Stromal cell of bone marrow (primary cell): Measurements from ENCODE around the gene FAM117A.

Experiments
- DNase-seq: peaks from one replicate; pipeline ENCODE4 v3.0.0-alpha.2; 2012; ENCODE audit warnings: low read depth

Gene FAM117A, protein sequence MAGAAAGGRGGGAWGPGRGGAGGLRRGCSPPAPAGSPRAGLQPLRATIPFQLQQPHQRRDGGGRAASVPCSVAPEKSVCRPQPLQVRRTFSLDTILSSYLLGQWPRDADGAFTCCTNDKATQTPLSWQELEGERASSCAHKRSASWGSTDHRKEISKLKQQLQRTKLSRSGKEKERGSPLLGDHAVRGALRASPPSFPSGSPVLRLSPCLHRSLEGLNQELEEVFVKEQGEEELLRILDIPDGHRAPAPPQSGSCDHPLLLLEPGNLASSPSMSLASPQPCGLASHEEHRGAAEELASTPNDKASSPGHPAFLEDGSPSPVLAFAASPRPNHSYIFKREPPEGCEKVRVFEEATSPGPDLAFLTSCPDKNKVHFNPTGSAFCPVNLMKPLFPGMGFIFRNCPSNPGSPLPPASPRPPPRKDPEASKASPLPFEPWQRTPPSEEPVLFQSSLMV

DNA sequence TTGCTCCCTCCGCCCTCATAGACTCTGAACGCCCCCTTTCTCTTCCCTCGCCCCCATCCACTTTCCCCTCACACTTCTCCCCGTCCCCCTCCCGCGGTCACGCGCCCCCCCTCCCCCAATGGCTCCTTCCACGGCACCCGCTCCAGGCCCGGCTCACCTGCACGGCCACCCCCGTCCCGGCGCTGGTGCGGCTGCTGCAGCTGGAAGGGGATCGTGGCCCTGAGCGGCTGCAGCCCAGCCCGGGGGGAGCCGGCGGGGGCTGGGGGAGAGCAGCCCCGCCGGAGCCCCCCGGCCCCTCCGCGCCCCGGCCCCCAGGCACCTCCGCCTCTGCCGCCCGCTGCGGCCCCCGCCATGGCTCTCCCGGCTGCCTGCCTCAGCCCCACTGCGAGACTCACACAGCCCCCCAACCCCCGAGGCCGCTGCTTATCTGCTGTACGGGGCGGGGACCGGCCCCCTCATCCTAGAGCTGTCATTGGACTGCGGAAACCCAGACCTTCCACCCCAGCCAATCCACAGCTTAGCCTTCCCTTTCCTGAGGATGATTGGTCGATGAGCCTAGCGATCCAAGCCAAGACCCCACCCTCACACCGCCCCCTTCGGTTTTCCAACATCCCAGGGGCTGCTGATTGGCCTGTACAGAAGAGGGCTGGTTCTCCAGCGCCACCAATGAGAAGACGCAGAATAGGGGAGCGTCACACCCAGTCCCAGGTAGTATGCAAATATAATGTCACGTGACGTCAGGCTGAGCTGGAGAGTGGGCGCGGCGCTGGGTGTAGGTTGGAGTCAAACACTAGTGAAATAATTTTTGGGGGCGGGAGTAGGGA lies at the start of gene FAM117A:
Gene FAM117A (minus strand): TSS at position 397 of the 824 bp plus-strand sequence. CDS start 44 bp downstream, at position 353.
- DNase-seq, result peak; percentile 98

DNA sequence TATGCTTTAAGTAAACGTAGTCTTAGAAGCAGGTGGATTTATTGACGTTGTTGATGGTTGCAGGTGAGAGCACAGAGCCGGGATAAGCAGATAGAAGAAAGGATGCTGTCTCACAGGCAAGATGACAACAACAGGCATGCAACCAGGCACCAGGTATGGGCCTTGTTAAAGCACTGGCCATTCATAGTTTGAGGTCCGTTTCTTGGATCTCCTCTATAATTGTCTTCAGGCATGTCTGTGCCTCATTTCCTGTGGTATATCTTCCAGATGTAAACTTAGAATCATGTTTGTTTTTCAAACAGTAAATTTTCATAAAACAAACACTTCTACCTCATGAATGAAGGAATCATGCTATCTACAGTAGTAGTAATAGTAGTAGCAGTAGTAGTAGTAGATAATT lies 45.1 kb upstream of the FAM117A start:
- no peak for DNase-seq

DNA sequence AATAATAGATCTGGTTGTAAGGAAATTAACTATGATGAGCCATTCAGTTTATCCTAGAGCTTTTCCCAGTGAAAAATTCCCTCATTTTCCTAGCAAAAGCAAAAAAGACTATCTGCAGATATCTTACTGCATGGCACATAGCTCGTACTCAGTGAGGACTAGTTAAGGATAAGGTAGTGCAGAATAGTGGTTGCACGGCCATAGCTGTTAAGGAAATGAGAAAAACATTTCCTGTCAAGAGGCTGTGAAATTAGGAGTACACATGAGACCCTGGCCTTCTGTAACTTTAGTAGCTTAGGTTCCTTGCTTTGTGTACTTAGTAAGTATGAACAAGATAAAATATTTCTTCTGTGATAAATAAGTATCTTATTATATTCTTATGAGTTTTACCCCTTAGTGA lies 34.8 kb upstream of the FAM117A start:
- DNase-seq, result no peak

DNA sequence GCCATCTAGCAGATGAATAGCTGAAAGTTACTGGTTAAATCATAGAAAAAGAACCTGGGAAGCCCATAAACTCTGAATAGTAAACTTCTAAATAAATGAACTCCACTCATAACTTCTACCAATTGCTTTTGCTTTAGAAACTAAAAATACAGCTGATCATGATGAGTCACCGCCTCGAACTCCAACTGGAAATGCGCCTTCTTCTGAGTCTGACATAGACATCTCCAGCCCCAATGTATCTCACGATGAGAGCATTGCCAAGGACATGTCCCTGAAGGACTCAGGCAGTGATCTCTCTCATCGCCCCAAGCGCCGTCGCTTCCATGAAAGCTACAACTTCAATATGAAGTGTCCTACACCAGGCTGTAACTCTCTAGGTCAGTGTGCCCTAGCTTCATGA lies 34.3 kb upstream of the FAM117A start:
- no peak for DNase-seq

DNA sequence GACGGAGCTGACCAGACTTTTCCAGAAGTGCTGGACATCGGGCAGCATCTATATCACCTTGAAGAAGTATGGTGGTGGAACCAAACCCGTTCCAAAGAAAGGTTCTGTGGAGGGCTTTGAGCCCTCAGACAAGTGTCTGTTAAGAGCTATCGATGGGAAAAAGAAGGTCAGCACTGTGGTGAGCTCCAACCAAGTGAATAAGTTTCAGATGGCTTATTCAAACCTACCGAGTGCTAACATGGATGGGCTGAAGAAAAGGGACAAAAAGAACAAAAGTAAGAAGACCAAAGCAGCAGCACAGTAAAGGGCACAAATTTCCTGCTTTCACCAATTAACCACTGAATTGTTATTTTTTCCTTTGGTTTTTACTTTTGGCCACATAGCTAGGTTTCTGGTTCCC lies 31.4 kb upstream of the FAM117A start:
- no peak for DNase-seq

DNA sequence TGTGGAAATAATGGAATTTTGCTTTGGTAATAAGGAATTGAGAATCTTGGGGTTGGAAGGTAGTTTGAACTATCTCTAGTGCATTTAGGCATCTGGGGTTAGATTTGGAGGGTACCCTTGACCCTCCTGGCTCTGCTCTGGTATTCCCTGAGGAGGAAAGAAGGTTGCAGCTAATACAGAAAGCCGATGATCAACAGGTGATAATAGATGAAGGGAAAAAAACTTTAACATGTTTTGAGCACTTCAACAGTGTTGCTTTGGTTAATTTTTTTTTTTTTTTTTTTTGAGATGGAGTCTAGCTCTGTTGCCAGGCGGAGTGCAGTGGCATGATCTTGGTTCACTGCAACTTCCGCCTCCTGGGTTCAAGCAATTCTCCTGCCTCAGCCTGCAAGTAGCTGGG lies 29.4 kb upstream of the FAM117A start:
- no peak for DNase-seq

DNA sequence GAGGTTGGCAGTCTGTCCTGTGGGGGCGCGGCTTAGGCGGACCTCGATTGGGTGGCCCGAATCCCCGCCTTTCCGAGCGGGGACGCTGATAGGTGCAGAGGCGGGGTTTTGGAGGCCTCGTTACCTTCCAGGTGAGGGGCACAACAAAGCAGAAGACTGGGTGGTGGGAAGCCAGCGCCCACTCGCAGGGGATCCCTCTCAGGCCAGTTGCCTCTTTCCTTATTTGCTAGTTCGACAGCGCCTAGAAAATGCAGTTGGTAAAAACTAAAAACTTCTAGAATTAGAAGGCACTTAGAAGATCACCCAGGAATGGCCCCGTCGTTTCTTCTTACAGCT lies 25.3 kb upstream of the FAM117A start:
- DNase-seq, result no peak

DNA sequence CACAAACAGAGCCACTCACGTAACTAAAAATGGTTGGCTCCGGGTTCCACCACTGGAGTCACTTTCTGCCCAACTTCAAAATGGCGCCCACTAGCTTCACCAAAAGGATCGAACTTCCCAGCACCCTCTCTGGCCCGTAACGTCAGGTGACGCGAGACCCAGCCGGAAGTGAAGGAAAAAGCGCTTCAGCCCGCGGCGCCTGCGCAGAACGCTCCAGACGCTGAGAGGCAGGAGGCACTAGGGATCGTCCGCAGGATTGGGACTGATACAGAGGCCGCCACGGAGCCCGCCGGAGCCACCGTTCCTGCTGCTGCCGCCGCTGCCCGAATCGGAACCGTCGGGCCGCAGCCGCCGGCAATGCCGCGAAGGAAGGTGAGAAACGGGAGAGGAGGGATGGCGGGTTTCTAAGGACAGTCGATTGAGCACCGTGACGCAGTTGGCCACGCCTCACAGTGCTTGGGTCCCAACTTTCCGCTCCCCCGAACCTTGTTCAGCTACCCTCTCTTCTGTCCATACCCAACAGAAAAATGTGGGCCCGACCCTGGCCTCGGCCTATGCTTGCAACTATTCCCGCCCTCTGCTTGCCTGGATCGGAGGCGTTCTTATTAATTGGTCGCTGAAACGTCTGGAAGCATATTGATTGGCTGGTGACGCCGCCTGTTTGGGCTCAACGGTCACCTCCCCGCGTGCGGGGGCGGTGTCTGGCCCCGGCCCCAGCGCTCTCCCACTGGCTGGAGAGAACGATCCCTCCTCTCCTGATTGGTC lies 24.7 kb upstream of the FAM117A start, which contains the start of gene KAT7:
Gene KAT7 (plus strand): TSS at position 204 of the 765 bp plus-strand sequence. CDS start 154 bp downstream, at position 358.
- DNase-seq, result peak; percentile 99

DNA sequence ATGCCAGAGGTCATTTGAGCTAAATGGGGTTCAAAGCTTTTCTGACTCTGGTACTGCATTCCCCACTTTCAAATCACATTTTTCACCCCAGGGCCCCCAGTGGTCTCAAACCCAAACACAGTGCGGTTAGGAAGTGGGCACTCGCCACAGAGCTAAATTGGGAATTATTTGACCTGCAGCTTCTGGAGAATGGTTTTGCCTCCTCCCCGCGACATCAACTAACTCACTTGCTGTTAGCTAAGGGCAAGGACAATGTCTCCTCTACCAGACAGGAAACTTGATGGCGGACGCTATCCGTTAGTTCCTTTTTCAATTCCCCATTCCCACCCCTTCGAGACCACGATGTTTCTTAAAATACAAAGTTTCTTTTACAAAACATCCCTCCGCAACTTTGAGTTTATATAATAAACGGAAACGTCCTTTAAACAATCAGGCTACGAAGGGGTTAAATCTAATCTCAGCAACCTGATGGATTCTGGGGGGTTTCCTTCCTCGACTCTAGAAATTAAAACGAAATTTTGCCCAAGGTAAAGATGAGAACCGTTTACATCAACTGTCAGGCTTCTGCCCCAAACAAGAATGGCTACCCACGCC lies 24.1 kb upstream of the FAM117A start:
- no peak for DNase-seq

DNA sequence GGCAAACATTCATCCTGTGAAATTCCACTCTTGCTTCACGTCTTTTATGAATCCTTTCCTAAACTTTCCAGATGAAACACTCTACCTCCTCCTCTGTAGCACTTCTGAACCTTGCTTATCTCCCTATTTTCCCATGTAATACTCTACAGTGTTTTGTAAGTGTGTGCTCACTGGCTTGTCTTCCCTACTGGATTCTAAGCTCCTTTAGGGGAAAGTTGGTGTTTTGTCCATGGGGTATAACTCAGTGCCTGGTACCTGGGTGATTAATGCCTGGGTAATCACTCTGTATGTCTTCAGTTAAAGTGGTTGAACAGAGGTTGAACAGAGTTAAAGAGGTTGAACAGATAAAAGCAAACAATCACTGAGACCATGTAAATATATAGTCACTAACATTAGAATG lies 20.7 kb upstream of the FAM117A start:
- DNase-seq, result no peak

DNA sequence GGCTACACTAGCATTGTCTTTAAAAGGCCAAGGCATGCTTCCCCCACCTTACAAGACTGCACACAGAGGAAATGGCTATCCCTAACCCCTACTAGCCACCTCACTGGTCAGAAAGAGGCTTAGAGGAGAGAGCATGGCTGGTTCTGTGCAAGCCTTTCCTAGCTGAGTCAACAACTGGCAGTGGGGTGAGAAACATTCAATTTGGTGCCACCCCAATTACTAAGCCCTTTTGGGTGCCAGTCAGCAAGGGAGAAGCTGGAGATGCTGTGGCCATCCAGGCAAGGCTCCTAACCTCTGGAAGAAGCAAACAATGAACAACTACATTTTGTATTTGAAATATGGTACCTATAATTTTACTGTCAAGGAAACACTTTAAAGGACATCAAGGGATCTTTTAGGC lies 19.9 kb upstream of the FAM117A start:
- DNase-seq, result no peak

DNA sequence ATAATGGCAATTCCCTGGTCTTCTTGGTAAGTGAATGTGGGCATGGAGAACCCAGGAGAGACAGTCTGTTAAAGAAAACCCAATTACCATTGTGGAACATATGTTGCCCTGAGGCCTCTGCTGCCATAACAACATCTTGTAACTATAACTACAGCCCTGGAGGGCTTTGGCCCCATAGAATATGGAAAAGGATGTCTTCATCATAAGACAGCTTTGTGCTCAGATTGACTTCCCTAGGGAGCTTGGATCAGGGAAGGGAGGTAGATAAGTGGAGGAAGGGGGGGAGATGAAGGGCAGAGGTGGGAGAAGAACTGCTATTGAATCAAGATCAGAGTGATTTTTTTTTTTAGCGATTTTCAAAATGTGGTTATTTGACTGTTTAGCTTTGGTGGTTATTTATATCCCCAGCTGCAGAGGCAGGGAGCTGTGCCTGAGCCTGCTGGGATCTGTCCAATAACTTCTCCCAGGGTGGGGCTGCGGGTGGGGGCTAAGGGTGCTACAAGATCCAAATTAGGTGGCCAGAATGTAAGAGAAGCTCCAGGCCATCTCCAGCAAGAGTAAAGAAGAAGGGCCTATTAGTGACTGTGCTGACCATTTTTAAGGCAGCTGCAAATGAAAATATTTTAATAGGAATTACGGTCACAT lies 19.3 kb upstream of the FAM117A start:
- DNase-seq, result no peak

DNA sequence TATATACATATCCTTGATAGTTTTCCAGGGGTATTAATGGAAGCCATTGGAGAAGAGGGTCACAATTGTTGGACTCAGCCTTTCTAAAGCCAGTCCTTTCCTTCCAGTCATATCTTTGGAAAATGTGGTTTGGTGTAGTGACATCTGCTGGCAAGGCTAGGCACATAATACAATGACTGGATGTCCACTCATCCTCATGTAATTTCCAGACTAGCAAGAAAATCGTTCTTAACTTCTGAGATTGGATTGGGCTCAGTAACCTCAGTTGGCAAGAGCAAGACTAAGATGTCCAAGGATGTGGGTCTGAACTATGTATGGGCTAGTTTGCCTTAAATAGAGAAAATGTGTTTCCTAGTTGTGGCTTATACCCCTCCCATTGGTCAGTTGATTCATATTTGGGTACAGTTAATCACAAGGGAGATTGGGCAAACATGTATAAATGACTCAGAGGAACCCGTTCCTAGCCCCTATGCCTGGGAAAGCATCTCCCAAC lies 15.9 kb upstream of the FAM117A start:
- DNase-seq, result peak; percentile 96

DNA sequence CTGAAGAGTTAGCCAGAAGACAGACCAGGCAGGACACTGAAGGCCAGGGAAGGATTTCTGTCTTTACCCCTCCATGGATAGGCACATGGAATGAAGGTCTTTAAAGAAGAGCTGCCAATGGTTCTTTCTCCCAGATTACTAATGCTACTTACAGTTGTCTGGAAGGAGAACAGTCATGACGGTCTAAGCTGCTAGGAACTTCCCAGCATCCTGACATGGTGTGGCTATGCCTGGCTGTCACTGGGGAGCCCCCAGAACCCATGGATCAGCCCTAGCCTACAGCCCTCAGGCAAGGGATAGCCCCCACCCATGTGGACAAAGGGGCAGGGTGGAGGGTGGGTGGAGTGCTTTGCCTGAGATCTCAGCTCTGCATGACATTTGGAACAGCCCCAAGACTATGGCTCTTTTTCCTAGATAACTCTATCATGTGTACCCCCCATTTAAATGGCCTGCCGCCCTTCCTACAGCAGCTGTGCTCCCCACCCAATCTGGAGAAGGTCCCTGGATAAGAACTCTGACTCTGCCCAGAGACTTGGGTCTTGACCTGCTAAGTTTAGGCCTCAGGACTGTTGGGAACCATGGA lies 15.3 kb upstream of the FAM117A start:
- no peak for DNase-seq

DNA sequence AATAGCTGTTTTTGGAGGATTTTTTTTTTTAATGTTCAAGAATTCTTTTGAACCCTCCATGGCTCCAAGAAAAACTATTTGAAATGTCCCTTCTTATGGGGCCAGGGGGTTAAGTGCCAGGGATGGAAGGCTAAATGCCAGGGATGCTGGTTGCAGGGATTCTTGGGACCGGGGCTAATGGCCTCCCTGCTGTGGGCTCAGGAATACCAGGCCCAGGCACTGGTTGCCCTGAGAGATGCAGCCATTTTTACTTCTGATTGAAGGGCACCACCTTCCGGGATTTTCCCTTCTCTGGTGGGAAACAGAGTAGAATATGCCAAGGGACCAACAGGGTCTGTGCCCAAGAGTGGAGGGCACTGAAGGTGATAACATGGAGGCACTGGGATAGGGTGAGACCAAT lies 13.6 kb upstream of the FAM117A start:
- no peak for DNase-seq

DNA sequence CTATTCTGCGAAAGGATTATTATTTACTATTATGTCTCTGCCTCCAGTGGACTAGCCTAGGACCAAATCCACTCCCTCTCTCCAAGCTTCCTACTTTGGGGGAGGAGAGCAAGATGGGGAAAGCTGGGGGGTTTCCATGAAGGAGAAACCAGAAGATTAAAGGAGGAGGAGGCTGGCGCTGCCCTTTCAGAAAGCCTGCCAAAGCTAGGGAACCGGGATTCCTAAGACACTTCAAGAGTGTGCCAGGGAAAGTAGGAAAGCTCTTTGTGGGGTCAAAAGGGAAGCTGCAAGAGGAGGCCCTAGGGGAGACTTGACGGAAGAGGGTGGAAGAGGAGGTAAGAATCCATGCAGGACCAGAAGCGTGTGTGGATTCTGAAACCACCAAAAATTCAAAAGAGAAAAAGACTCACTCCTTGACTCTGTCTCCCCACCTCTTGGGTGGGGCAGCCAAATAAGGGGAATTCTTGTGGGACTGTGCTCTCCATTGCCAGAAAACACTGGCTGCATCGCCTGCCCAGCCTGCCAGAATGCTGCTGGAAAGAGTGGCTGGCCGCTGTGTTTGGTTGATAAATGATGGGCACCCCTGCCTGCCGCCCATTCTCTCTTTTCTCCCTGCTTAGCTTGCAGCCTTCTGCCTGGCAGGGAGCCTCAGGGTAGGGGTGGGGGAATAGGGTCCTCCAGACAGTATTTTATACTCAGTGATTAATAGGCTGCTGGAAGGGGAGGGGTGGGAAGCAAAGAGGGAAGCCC lies 12.8 kb upstream of the FAM117A start:
- DNase-seq, result no peak

DNA sequence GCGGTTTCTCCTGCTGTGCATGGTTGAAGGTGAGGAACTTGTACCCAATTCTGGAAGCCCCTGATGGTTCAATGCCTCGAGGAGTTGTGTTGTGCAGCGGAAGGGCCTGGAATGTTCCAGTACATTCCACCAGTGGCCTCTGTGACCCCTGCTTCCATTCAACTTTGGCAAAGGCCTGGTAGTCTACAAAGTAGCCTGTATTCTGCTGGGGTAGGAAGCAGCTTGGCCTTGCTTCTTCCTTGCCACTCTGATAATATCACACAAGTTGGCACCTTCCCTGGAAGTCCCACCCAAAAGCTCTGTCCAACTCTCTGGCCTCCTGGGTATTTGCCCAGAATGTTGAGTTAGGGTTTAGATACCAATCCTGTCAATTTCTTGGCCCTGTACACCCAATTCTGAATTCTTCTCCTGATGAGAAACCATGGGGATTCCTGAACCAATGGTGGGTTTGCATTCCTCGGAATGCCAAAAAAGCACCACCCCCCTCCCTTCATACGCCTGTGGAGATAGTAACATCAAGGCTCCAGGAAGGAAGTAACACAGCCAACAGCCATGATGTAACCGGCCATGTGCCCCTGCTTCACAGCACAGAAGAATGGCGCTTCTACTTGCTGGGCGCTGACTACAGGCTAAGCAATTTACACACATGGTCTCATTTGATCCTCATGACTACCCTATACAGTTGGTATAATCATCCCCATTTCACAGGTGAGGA lies 11.8 kb upstream of the FAM117A start:
- DNase-seq, result no peak

DNA sequence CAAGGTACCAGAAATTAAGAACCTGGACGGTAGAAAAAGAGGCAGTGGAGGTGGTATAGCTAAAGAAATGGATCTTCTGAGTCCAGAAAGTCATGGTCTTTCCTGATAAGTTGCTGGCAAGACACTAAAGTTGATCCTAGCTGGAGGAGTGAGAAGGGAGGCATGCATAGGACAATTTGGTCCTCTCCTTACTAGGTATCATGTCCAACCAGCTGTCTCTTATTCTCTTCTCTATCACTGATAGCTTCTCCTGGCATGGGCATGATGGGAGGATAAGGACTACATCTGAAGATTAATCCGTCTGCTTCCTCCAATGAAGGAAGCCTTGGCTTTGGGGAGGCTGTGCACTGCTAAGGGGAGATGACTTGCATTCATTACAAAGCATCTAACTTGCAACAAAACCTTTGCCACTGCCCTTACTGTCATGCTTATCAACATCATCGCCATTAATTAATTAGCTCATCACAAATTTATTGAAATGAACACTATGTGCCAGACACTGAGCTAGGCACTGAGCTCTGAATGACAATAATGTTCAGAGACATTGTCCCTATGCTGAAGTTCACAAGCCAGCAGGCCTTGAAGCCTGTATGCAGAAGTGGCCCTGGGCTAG lies 3.1 kb upstream of the FAM117A start:
- no peak for DNase-seq

DNA sequence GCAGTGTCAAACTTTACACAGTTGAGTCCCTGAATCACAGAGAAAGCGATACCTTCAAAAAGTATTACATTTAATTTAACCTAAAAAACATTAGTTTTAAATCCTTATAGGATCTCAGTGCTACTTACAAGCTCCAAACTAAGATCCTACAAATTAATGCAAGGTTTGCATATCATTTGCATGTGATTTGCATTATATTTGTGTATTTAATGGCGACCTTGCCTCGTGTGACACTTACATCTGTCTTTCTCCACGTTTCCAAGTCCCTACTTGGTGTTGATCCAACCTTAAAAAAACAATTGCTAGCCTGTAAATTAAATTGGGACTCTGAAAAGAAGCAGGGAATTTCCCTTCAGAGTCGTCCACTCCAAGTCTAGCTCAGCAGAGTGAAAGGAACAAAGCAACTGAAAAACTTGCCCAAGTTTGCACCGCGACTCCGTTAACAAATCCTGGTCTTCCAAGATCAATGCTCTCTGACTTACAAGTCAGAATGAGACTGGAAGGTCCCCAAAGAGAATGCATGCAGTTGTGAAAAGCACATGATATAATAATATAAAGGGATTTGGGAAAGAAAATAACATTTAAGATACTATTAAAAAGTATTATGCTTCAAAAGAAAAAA lies 739 bp upstream of the FAM117A start:
- DNase-seq, result no peak
